Fibroblast of skin of scalp (primary cell): ENCODE results near the gene AURKB.
"Not testable (repeated sequence)": the region's sequence is repeated elsewhere in the genome, so short reads cannot be mapped to it uniquely, and the experiment has no call there.

Experiments used
- DNase-seq: peaks from one replicate; pipeline ENCODE4 v3.0.0-alpha.2; 2013

Gene AURKB

DNA sequence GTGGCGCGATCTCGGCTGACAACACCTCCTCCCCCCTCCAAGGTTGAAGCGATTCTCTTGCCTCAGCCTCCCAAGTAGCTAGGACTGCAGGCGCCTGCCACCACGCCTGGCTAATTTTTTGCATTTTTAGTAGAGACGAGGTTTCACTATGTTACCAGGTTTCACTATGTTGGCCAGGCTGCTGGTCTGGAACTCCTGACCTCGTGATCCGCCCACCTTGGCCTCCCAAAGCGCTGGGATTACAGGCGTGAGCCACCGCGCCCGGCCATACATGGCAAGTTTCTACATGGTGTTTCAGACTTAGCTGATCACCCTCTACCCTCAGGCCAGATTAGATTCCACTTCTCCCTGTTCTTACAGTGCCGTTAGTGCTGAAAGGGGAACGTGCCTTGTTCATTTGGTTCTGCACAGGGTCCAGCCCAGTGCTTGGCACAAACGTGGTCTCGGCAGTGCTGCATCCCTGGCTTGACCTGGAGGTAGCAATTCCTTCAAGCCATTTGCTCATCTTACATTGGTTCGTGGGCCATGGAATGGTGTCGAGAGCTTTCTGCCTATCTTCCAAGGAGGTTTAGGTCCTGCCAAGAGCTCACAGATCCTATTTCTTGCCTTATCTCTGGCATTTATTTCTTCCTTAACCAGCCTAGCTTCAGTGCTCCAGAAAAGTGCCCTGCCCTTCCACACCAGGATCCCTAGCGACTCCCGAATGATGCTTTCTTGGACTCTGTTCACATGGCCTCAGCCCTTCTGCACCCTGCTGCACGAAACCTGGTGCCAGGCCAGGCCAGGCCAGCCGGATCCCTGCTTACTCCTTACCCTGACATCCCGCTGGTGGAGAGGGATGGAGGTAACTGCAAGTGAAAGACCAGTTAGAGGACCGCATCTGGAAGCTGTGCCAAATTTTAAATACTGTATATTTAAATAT lies 14.8 kb upstream of the AURKB start:
- DNase-seq: no peak

- peak; percentile 64 for DNase-seq
These were observed 13.2 kb upstream of the AURKB start for GRCh38 chr17:8223356-8224126.

DNA sequence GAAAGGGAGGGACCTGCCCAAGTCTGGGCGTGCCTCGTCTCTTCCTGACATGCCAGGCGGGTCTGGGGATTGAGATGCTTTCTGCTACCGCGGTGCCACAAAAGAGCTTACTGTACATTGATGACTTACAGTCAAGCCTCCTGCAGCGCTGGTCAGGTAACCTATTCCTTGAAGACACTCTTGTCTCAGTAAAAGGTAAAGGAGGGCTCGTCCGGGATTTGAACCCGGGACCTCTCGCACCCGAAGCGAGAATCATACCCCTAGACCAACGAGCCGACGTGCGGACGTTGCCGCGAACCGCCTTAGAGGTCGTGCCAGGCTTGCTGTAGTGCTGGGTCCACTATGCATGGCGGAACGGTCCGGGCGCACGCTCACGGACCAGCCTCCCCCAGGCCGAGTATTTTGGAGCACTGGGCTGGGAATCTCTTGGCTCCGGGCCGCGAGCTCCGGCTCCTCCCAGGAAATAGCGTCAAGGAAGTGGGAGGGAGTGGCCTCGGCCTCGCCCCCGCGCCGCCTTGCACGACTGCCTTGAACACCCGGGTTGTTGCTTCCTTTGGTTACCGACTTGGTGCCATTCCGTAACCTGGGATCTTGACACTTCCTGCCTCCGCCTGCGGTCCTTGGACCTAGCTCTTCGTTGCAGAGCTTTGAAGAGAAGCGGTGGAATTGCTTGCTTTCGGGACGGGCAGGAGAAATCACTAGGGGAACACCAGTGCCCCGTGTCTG lies 12.4 kb upstream of the AURKB start:
- peak; percentile 97 for DNase-seq

DNA sequence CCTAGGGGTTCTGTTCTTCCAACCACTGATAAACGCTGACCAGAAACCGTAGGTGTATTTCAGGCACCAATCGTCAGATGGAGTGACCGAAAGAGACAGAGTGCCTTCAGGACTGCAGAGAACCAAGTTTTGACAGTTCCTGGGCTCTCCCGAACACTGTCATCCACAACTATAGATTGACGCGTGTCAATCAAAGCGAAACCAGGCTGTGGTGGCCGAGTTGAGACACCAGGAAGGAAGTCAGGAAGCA lies 11.9 kb upstream of the AURKB start:
- no peak for DNase-seq

DNA sequence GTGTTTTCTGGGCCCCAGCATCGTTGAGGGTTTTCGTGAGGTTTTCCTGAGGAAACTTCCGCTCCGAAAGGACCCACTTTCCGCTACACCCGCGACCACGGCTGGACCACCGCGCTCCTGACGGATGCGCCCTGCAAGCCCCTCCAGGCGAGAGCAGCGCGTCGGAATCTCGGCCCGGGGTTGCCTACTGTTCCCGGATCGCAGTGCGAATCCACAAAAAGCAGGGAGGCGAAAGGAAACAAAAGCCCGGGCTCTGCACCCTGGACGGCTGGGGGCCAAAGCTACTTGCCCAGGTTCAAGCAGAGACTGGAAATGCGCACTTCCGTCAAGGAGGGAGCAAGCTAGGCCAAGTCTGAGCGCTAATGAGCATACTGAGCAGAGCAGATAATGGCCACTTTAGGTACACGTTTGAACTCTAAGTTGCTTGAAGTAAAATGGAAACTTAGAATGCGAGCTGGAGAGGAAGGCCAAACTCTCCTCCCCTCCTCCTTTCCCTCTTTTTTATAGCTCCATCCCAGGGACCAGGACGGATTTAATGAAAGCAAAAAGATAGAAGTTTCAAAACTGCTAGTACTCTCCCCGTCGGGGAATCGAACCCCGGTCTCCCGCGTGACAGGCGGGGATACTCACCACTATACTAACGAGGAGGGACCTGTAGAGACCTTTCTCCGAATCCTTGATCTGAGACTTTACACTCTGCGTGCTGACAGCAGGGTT lies 11.4 kb upstream of the AURKB start:
- peak; percentile 93 for DNase-seq

DNA sequence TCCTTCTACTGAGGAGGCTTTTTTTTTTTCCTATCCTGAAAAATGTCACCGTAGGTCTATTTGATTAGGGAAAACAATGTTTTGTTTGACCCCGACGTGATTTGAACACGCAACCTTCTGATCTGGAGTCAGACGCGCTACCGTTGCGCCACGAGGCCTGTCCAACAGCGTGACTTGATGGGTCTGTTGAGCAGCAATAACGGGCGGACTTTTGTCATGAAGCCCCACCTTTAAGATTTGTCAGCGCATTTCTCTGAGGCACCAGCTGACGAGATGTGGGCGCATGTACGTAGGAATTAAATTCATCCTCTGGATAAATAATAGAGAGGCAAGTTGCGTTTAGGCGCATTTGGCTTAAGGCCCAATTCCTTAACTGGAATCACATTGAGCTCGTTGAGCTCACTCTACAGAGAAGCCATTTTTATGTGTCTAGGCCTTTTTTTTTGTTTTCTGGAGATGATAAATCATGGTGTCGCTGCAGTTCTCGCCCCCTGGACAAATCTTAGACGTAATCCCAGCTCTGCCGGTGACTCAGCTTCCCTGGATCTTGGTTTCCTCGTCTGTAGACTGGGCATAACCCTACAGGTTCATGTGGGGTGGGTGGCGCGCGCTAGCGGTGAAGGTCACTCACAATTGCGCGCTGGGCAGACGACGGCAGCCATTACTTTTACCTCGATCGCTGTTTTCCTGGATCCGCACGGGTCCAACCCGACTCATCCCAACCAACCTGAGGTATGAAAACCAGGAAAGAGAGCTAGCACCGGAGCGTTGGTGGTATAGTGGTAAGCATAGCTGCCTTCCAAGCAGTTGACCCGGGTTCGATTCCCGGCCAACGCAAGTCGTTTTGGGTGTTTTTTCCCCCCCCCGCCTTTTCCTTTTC lies 10.6 kb upstream of the AURKB start:
- DNase-seq: peak; percentile 96

DNA sequence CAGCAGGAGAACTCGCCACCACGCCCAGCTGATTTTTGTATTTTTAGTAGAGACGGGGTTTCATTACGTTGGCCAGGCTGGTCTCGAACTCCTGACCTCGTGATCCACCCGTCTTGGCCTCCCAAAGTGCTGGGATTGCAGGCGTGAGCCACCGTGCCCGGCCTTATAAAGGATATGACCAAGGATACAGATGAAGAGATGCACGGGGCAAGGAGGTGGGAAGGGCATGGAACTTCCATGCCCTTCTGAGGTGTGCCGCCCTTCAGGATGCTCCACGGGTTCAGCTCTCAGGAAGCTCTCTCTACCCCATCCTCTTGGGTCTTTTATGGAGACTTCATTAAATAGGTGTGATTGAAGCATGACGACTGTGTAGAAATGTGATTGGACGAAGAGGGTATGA lies 3.6 kb upstream of the AURKB start:
- DNase-seq: not testable (repeated sequence)

GRCh38 chr17:8212312-8213180 lies 2.2 kb upstream of the AURKB start:
- DNase-seq: no peak

DNA sequence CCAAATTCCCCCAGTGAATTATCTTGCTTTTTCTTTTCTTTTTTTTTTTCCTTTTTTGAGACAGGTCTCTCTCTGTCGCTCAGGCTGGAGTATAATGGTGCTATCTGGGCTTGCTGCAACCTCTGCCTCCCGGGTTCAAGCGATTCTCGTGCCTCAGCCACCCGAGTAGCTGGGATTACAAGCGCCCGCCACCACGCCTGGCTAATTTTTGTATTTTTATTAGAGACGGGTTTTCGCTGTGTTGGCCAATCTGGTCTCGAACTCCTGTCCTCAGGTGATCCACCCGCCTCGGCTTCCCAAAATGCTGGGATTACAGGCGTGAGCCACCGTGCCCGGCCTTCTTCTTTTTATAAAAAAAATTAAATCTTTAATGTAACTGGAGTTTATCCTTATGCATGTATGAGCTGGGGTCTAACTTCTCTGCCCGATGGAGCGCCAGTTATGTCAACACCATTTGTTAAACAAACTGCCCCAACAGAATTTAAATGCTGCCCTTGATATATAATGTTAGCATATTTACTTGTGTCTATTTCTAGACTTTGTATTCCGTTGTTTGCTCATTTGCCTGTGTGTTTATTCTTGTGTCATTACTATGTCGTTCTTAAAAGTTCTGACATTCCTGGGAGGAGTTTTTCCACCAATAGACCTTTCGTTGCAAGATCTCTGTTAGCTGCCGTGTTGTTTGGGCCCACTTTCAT lies 535 bp upstream of the AURKB start:
- DNase-seq: no peak

DNA sequence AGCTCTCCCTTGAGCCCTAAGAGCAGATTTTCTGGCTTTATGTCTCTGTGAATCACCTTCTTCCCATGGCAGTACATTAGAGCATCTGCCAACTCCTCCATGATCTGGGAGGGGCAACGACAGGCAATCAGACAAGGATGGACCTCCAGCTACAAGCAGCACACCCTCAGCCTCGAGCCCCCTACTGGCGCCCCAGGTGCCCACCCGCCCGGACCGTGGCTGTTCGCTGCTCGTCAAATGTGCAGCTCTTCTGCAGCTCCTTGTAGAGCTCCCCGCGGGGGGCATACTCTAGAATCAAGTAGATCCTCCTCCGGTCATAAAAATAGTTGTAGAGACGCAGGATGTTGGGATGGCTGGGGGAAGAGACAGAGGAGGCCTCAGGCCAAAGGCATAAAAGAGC lies 3.8 kb downstream of the AURKB start:
- DNase-seq: no peak

DNA sequence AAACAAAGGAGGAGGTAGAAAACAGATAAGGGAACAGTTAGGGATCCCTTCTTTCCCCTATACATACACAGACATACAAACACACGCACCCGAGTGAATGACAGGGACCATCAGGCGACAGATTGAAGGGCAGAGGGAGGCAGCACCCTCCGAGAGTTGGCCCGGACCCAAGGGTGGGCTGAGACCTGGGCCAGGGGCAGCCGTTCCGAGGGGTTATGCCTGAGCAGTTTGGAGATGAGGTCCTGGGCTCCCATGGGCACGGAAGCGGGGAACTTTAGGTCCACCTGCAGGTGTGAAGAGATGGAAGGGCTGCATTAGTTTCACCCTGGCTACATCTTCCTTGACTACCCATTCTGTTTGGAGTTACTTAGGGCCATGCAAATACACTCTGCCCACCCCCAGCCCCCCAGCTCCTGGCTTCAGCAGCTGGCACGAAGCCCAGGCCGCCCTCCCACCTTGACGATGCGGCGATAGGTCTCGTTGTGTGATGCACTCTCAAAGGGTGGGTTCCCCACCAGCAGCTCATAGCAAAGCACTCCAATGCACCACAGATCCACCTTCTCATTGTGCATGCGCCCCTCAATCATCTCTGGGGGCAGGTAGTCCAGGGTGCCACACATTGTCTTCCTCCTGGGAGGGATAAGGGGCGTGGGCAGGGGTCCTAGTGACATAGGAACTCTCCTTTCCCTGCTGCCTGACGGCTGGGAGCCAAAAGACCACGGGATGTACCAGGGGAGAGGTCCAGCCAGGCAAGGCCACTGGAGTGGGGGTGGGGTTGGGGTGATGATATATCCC lies 5.4 kb downstream of the AURKB start:
- DNase-seq: no peak

GRCh38 chr17:8192070-8192815 lies 18.1 kb downstream of the AURKB start:
- peak; percentile 89 for DNase-seq

- DNase-seq: no peak
These were observed 19.9 kb downstream of the AURKB start for GRCh38 chr17:8190506-8190905.

DNA sequence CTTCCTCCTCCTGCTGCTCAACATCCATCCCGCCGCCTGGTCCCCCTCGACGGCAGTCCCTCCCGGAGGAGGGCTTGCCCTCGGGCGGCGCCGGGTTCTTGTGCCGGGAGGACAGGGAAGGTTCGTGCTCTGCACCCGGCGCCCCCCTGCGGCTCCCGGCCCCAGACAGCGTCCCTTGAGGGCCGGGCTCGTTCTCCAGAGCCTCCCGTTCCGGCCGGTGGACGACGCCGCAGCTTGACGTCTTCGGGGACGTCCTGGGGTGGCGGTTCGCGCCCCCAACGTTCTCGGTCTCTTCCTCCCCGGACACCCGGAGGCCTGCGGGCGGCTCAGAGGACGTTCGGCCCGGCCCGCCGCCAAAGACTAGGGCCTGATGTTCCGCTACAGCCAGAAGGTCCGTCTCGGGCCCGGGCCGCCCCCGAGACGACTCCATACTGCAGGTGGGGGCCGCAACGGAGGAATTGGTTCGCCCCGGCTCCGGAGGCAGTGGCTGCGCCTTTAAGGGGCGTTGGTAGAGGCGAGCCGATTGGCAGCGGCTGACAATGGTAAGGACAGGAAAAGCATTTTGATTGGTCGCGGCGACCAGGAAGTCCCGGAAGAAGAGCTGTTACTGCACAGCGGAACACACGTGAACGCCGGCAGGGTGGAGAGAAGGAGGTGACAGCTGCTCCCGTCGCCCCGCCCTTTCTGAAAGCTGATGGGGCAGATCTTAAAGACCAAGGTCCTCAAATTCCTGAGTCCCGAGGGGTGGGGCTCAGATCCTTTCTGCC lies 20.5 kb downstream of the AURKB start, which contains the start of gene BORCS6:
Gene BORCS6, minus strand, starts transcription at position 470 of the 767 bp plus-strand sequence. Its CDS starts 40 bp downstream, at position 430.
- DNase-seq: peak; percentile 99

GRCh38 chr17:8189041-8189710 lies 21.2 kb downstream of the AURKB start:
- no peak for DNase-seq

DNA sequence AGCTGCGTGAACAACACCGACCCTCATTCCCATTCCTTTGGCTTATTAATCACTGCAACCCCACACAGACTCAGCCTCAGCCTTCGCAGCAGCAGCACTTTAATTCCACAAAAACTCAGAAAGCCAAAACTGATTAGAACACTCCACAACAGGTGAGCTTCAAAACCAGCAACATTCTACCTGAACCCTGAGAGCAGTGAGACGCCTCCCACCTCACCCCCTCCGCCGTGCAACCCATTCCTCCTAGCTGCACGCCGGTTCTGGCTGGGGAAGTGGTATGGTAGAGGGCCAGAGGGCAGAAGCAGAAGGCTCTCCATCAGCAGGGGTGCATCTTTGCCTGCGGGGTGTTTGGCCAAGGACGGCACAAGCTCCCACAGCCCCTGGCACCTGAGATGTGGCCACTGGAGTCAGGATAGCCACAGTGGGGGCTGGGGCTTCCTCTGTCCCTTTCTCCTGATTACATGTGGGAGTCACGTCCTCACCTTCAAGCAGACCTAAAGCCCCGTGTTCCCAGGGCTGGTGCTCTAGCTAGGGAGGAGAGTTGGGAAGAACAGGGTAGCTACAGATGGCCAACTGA lies 22.0 kb downstream of the AURKB start:
- DNase-seq: no peak
